Smooth muscle cell (in vitro differentiated cells): Measurements from ENCODE around the gene HYI. TPM values are rescaled to one million over a fixed set of nuclear protein-coding genes. Genes with fewer than 3 reads are reported as not detected.

ENCODE experiments used
- DNase-seq: peaks from one replicate; lab custom pipeline; 2025; ENCODE audit not compliant: unreplicated experiment; lab: John Stamatoyannopoulos, UW
- H2AFZ ChIP-seq: fragments of 200-600 bp; sonication (generic); 2 replicates; pipeline ENCODE4 v1.6.0; 2016; ENCODE audit warnings: antibody characterized with exemption, low read depth, mild to moderate bottlenecking
- H3F3A ChIP-seq: fragments of 200-600 bp; sonication (generic); 2 replicates; pipeline ENCODE4 v1.6.0; 2017; ENCODE audit warnings: antibody characterized with exemption, low read depth
- H3K27ac ChIP-seq: fragments of 200-600 bp; sonication (generic); 2 replicates; pipeline ENCODE4 v1.5.1; 2016; ENCODE audit warnings: low read depth, mild to moderate bottlenecking
- H3K27me3 ChIP-seq: fragments of 200-600 bp; sonication (generic); 2 replicates; pipeline ENCODE4 v1.6.1; 2016; ENCODE audit warnings: low read depth, mild to moderate bottlenecking
- H3K36me3 ChIP-seq: fragments of 200-600 bp; sonication (generic); 2 replicates; pipeline ENCODE4 v1.5.1; 2016; ENCODE audit warnings: low read depth
- H3K4me1 ChIP-seq: fragments of 200-600 bp; sonication (generic); 2 replicates; pipeline ENCODE4 v1.5.1; 2016; ENCODE audit warnings: low read depth
- H3K4me2 ChIP-seq: fragments of 200-600 bp; sonication (generic); 2 replicates; pipeline ENCODE4 v1.6.0; 2016; ENCODE audit warnings: mild to moderate bottlenecking
- H3K4me3 ChIP-seq: fragments of 200-600 bp; sonication (generic); 2 replicates; pipeline ENCODE4 v1.5.1; 2016; ENCODE audit warnings: mild to moderate bottlenecking
- H3K79me2 ChIP-seq: fragments of 200-600 bp; sonication (generic); 2 replicates; pipeline ENCODE4 v1.6.0; 2016; ENCODE audit warnings: low read depth, mild to moderate bottlenecking
- H3K9ac ChIP-seq: fragments of 200-600 bp; sonication (generic); 2 replicates; pipeline ENCODE4 v1.6.0; 2016; ENCODE audit warnings: low read depth
- H3K9me3 ChIP-seq: fragments of 200-600 bp; sonication (generic); replicated peaks from 2 replicates; pipeline ENCODE4 v1.5.1; 2016; ENCODE audit warnings: low read depth
- H4K20me1 ChIP-seq: fragments of 200-600 bp; sonication (generic); 2 replicates; pipeline ENCODE4 v1.6.0; 2016; ENCODE audit warnings: low read depth
- CTCF ChIP-seq: fragments of 200-600 bp; sonication (generic); IDR thresholded peaks from 2 replicates; pipeline ENCODE4 v1.5.1; 2017; ENCODE audit warnings: borderline replicate concordance, mild to moderate bottlenecking, antibody characterized with exemption; ENCODE audit not compliant: insufficient read depth, poor library complexity, severe bottlenecking
- WGBS: methylation state at CpG from one replicate; pipeline ENCODE4 v1.1.7; 2016; ENCODE audit warnings: low lambda C conversion rate; 5-methylcytosine and 5-hydroxymethylcytosine counted together
- polyA plus RNA-seq: library from polyadenylated mRNA; unstranded; fragments of >200 nt; fragmentation: Nextera tagmentation; extraction: Ambion mirVana; gene quantifications from 2 replicates; pipeline ENCODE4 v1.2.1, GENCODE V29; 2016
- total RNA-seq: library from RNA; depleted of rRNA; stranded (reverse); fragments of >200 nt; gene quantifications from 2 replicates; pipeline ENCODE4 v1.2.3, GENCODE V29; 2014

The HYI gene
- total and polyA plus RNA-seq, 2 experiments from 2014 or later: 19.5 to 19.8 TPM

GRCh38 chr1:43450251-43450941, 3.3 kb downstream of the HYI start:
- Histone ChIP-seq H2AFZ (no peak overlapping the region), H3K9ac (no peak overlapping the region), H3K4me3 (no peak overlapping the region), H3K4me2 (no peak overlapping the region), H3K27me3 (no peaks in the 10 kb centered on the region), H3K79me2 (no peaks in the 10 kb centered on the region), H3K4me1 (peaks cover 9% of the 10 kb centered on the region), H3K27ac (no peak overlapping the region), H3K36me3 (no peaks in the 10 kb centered on the region), H4K20me1 (no peaks in the 10 kb centered on the region), H3F3A (no peaks in the 10 kb centered on the region), H3K9me3 (no peaks in the 10 kb centered on the region)
- WGBS: over 99% methylated on average over 10 of the region's 10 CpGs
- no peak for TF ChIP-seq CTCF
- DNase-seq: no peak

- Histone ChIP-seq H3K36me3 (no peaks in the 10 kb centered on the region), H3K79me2 (no peaks in the 10 kb centered on the region), H3K4me1 (peaks cover 7% of the 10 kb centered on the region), H4K20me1 (no peaks in the 10 kb centered on the region), H2AFZ (no peak overlapping the region), H3K27me3 (no peaks in the 10 kb centered on the region), H3K4me3 (no peak overlapping the region), H3F3A (no peaks in the 10 kb centered on the region), H3K9ac (no peak overlapping the region), H3K9me3 (no peaks in the 10 kb centered on the region), H3K4me2 (no peak overlapping the region), H3K27ac (no peak overlapping the region)
- DNase-seq: no peak
- 95% methylated on average over 5 of the region's 5 CpGs for WGBS
- no peak for TF ChIP-seq CTCF
These were observed 4.0 kb downstream of the HYI start for GRCh38 chr1:43449708-43450069.

- peaks cover 3% of the 10 kb centered on the region for H3K4me1 ChIP-seq
- H3K27ac ChIP-seq: no peak overlapping the region
- no peak for TF ChIP-seq CTCF
- H3K9ac ChIP-seq: no peak overlapping the region
- no peak overlapping the region for H3K4me3 ChIP-seq
- H3K9me3 ChIP-seq: no peaks in the 10 kb centered on the region
- WGBS: 92% methylated on average over 11 of the region's 11 CpGs
- H3K79me2 ChIP-seq: no peaks in the 10 kb centered on the region
- no peaks in the 10 kb centered on the region for H3K27me3 ChIP-seq
- DNase-seq: no peak
- H2AFZ ChIP-seq: no peak overlapping the region
- H4K20me1 ChIP-seq: no peaks in the 10 kb centered on the region
- no peaks in the 10 kb centered on the region for H3K36me3 ChIP-seq
- no peaks in the 10 kb centered on the region for H3F3A ChIP-seq
- H3K4me2 ChIP-seq: no peak overlapping the region
These were observed 4.6 kb downstream of the HYI start for GRCh38 chr1:43448955-43449707.
